MM.1S (cell line): ENCODE results near the gene UBR2.

Experiments
- DNase-seq: peaks from one replicate; pipeline ENCODE4 v3.0.0-alpha.2; 2015
- H2AFZ ChIP-seq: fragments of 300-600 bp; sonication (generic); 2 replicates; pipeline ENCODE4 v1.6.0; 2016; ENCODE audit warnings: antibody characterized with exemption, low read length
- H3F3A ChIP-seq: fragments of 300-600 bp; sonication (generic); 2 replicates; pipeline ENCODE4 v1.6.1; 2016; ENCODE audit warnings: mild to moderate bottlenecking, antibody characterized with exemption, low read length, moderate library complexity, mixed read lengths; ENCODE audit not compliant: insufficient read depth
- H3K27ac ChIP-seq: fragments of 300-600 bp; sonication (generic); 2 replicates; pipeline ENCODE4 v1.5.1; 2016; ENCODE audit warnings: mild to moderate bottlenecking, low read length
- H3K27me3 ChIP-seq: fragments of 300-600 bp; sonication (generic); replicated peaks from 2 replicates; pipeline ENCODE4 v1.6.0; 2016; ENCODE audit warnings: low read length; ENCODE audit not compliant: insufficient read depth
- H3K36me3 ChIP-seq: fragments of 300-600 bp; sonication (generic); replicated peaks from 2 replicates; pipeline ENCODE4 v1.6.1; 2016; ENCODE audit warnings: mild to moderate bottlenecking, low read length, mixed read lengths; ENCODE audit not compliant: insufficient read depth
- H3K4me1 ChIP-seq: fragments of 300-600 bp; sonication (generic); 2 replicates; pipeline ENCODE4 v1.6.1; 2016; ENCODE audit warnings: low read length, mixed read lengths
- H3K4me2 ChIP-seq: fragments of 300-600 bp; sonication (generic); 2 replicates; pipeline ENCODE4 v1.6.0; 2016; ENCODE audit warnings: low read depth, low read length
- H3K4me3 ChIP-seq: fragments of 300-600 bp; sonication (generic); 2 replicates; pipeline ENCODE4 v1.5.1; 2016; ENCODE audit warnings: low read length, mixed read lengths
- H3K79me2 ChIP-seq: fragments of 300-600 bp; sonication (generic); 2 replicates; pipeline ENCODE4 v1.6.1; 2016; ENCODE audit warnings: mixed run types, low read length, mixed read lengths
- H3K9ac ChIP-seq: fragments of 300-600 bp; sonication (generic); 2 replicates; pipeline ENCODE4 v1.6.1; 2016; ENCODE audit warnings: low read length, mixed read lengths
- H3K9me2 ChIP-seq: fragments of 300-600 bp; sonication (generic); replicated peaks from 2 replicates; pipeline ENCODE4 v1.6.1; 2016; ENCODE audit warnings: mild to moderate bottlenecking, low read length, mixed read lengths; ENCODE audit not compliant: insufficient read depth
- H3K9me3 ChIP-seq: fragments of 300-600 bp; sonication (generic); replicated peaks from 2 replicates; pipeline ENCODE4 v1.6.1; 2016; ENCODE audit warnings: mild to moderate bottlenecking, low read length, mixed read lengths; ENCODE audit not compliant: insufficient read depth
- H4K20me1 ChIP-seq: fragments of 300-600 bp; sonication (generic); 2 replicates; pipeline ENCODE4 v1.6.1; 2016; ENCODE audit warnings: mild to moderate bottlenecking, low read length, moderate library complexity, mixed read lengths; ENCODE audit not compliant: insufficient read depth
- CTCF ChIP-seq: fragments of 300-600 bp; sonication (generic); IDR thresholded peaks from 2 replicates; pipeline ENCODE4 v1.5.1; 2016; ENCODE audit warnings: antibody characterized with exemption, low read length, mixed read lengths
- EZH2 ChIP-seq: fragments of 300-600 bp; sonication (generic); optimal IDR thresholded peaks from 2 replicates; pipeline ENCODE3; 2017; ENCODE audit warnings: low read depth, mild to moderate bottlenecking, antibody characterized with exemption, low read length, mixed read lengths
- EZH2phosphoT487 ChIP-seq: fragments of 300-600 bp; sonication (generic); IDR thresholded peaks from 2 replicates; pipeline ENCODE4 v1.6.1; 2018; ENCODE audit warnings: antibody characterized with exemption, low read length

The UBR2 gene

GRCh38 chr6:42530751-42531150 lies 33.1 kb upstream of the UBR2 start:
- Histone ChIP-seq H3K4me3 (no peak overlapping the region), H3K27ac (no peak overlapping the region), H3K27me3 (no peaks in the 10 kb centered on the region), H3K4me1 (no peaks in the 10 kb centered on the region), H3F3A (no peaks in the 10 kb centered on the region), H3K9ac (no peak overlapping the region), H3K9me2 (no peaks in the 10 kb centered on the region), H3K36me3 (no peaks in the 10 kb centered on the region), H3K79me2 (no peaks in the 10 kb centered on the region), H3K9me3 (no peaks in the 10 kb centered on the region), H4K20me1 (no peaks in the 10 kb centered on the region), H3K4me2 (no peak overlapping the region), H2AFZ (no peak overlapping the region)
- TF ChIP-seq CTCF (no peak), EZH2 (no peak), EZH2phosphoT487 (no peak)
- DNase-seq = no peak

- no peak overlapping the region for H3K4me3 ChIP-seq
- H3K79me2 ChIP-seq = no peaks in the 10 kb centered on the region
- H3K4me1 ChIP-seq = no peaks in the 10 kb centered on the region
- H3K27ac ChIP-seq = no peak overlapping the region
- no peak overlapping the region for H2AFZ ChIP-seq
- no peak for TF ChIP-seq EZH2
- TF ChIP-seq EZH2phosphoT487 = no peak
- TF ChIP-seq CTCF = peak; percentile 90
- no peaks in the 10 kb centered on the region for H3K36me3 ChIP-seq
- no peaks in the 10 kb centered on the region for H3K27me3 ChIP-seq
- H3K9ac ChIP-seq = no peak overlapping the region
- no peak overlapping the region for H3K4me2 ChIP-seq
- DNase-seq = peak; percentile 65
- no peaks in the 10 kb centered on the region for H3K9me3 ChIP-seq
- H3F3A ChIP-seq = no peaks in the 10 kb centered on the region
- no peaks in the 10 kb centered on the region for H3K9me2 ChIP-seq
- H4K20me1 ChIP-seq = no peaks in the 10 kb centered on the region
Observed at GRCh38 chr6:42532038-42532669, 31.7 kb upstream of the UBR2 start.

- no peak for TF ChIP-seq CTCF
- TF ChIP-seq EZH2phosphoT487 = no peak
- TF ChIP-seq EZH2 = no peak
Observed at GRCh38 chr6:42533794-42534193, 30.0 kb upstream of the UBR2 start.

More at GRCh38 chr6:42533794-42534193, 30.0 kb upstream of the UBR2 start:
- Histone ChIP-seq H3K79me2 (no peaks in the 10 kb centered on the region), H3F3A (no peaks in the 10 kb centered on the region), H3K4me1 (no peaks in the 10 kb centered on the region), H3K4me3 (no peak overlapping the region), H3K9ac (no peak overlapping the region), H3K27me3 (no peaks in the 10 kb centered on the region), H3K36me3 (no peaks in the 10 kb centered on the region), H3K27ac (no peak overlapping the region), H4K20me1 (no peaks in the 10 kb centered on the region), H3K9me3 (no peaks in the 10 kb centered on the region), H3K4me2 (no peak overlapping the region), H3K9me2 (no peaks in the 10 kb centered on the region), H2AFZ (no peak overlapping the region)
- no peak for DNase-seq
